ENCODE data around the gene TOM1L2.

Gene TOM1L2

GRCh38 chr17:17824119-17824782, 147.9 kb downstream of the TOM1L2 start:
- Histone ChIP-seq H4K8ac (ENCODE audit: low read depth, low read length) (no peak overlapping the region), H2BK120ac (ENCODE audit: low read depth, low read length) (no peak overlapping the region), H3K4ac (ENCODE audit: low read depth, low read length) (peak overlapping the region; percentile 61), H3K36me3 (ENCODE audit: control insufficient read depth, insufficient read depth, low read length) (no peaks in the 10 kb centered on the region), H3K27me3 (ENCODE audit: insufficient read depth, low read length, poor library complexity) (no peaks in the 10 kb centered on the region), H3K56ac (ENCODE audit: low read length) (peak overlapping the region; percentile 89), H3K9ac (ENCODE audit: low read length) (peak overlapping the region; percentile 65), H3K23ac (ENCODE audit: low read length) (no peak overlapping the region), H2BK5ac (ENCODE audit: low read length) (peak overlapping the region; percentile 87), H3K27ac (ENCODE audit: low read depth, low read length) (peak overlapping the region; percentile 36), H3K79me1 (ENCODE audit: low read length) (peaks cover 34% of the 10 kb centered on the region), H3K4me3 (ENCODE audit: low read length) (no peak overlapping the region), H3K79me2 (ENCODE audit: control insufficient read depth, insufficient read depth, low read length) (peaks cover 40% of the 10 kb centered on the region), H3K18ac (ENCODE audit: low read length) (peak overlapping the region; percentile 72), H2AK5ac (ENCODE audit: low read length) (peak overlapping the region; percentile 81), H4K5ac (ENCODE audit: low read length) (no peak overlapping the region), H3K4me1 (ENCODE audit: control insufficient read depth, low read depth, low read length) (peaks cover 20% of the 10 kb centered on the region), H2BK15ac (replicated peaks; ENCODE audit: low read depth) (no peak overlapping the region), H3K4me2 (ENCODE audit: low read length) (peak overlapping the region; percentile 50)
- DNase-seq: peak; percentile 57
- WGBS (ENCODE audit: extremely low coverage, insufficient coverage, low lambda C conversion rate): no CpG with 5 or more reads among the region's 11 CpGs

- Histone ChIP-seq H3K36me3 (ENCODE audit: control insufficient read depth, insufficient read depth, low read length) (peaks cover 4% of the 10 kb centered on the region), H3K4me1 (ENCODE audit: control insufficient read depth, low read depth, low read length) (peaks cover 20% of the 10 kb centered on the region), H3K56ac (ENCODE audit: low read length) (peak overlapping the region; percentile 89), H2BK5ac (ENCODE audit: low read length) (peak overlapping the region; percentile 87), H2BK120ac (ENCODE audit: low read depth, low read length) (no peak overlapping the region), H3K9ac (ENCODE audit: low read length) (peak overlapping the region; percentile 65), H3K79me2 (ENCODE audit: control insufficient read depth, insufficient read depth, low read length) (peaks cover 39% of the 10 kb centered on the region), H3K27ac (ENCODE audit: low read depth, low read length) (peak overlapping the region; percentile 36), H3K18ac (ENCODE audit: low read length) (peak overlapping the region; percentile 72), H3K4me3 (ENCODE audit: low read length) (no peak overlapping the region), H3K4ac (ENCODE audit: low read depth, low read length) (peak overlapping the region; percentile 61), H3K27me3 (ENCODE audit: insufficient read depth, low read length, poor library complexity) (no peaks in the 10 kb centered on the region), H3K4me2 (ENCODE audit: low read length) (peak overlapping the region; percentile 66), H4K5ac (ENCODE audit: low read length) (no peak overlapping the region), H2AK5ac (ENCODE audit: low read length) (no peak overlapping the region), H2BK15ac (replicated peaks; ENCODE audit: low read depth) (no peak overlapping the region), H4K8ac (ENCODE audit: low read depth, low read length) (no peak overlapping the region), H3K23ac (ENCODE audit: low read length) (no peak overlapping the region), H3K79me1 (ENCODE audit: low read length) (peaks cover 34% of the 10 kb centered on the region)
- WGBS (ENCODE audit: extremely low coverage, insufficient coverage, low lambda C conversion rate): no CpG with 5 or more reads among the region's 69 CpGs
- DNase-seq: peak; percentile 97
Measured at GRCh38 chr17:17823433-17824118, 148.6 kb downstream of the TOM1L2 start.

- Histone ChIP-seq H2BK120ac (ENCODE audit: low read depth, low read length) (no peak overlapping the region), H3K4me1 (ENCODE audit: control insufficient read depth, low read depth, low read length) (peaks cover 20% of the 10 kb centered on the region), H3K79me1 (ENCODE audit: low read length) (peaks cover 29% of the 10 kb centered on the region), H2BK15ac (replicated peaks; ENCODE audit: low read depth) (no peak overlapping the region), H2AK5ac (ENCODE audit: low read length) (no peak overlapping the region), H3K36me3 (ENCODE audit: control insufficient read depth, insufficient read depth, low read length) (peaks cover 4% of the 10 kb centered on the region), H3K27ac (ENCODE audit: low read depth, low read length) (no peak overlapping the region), H3K4ac (ENCODE audit: low read depth, low read length) (no peak overlapping the region), H4K8ac (ENCODE audit: low read depth, low read length) (no peak overlapping the region), H3K18ac (ENCODE audit: low read length) (no peak overlapping the region), H3K56ac (ENCODE audit: low read length) (no peak overlapping the region), H3K23ac (ENCODE audit: low read length) (no peak overlapping the region), H2BK5ac (ENCODE audit: low read length) (no peak overlapping the region), H4K5ac (ENCODE audit: low read length) (no peak overlapping the region), H3K4me3 (ENCODE audit: low read length) (no peak overlapping the region), H3K4me2 (ENCODE audit: low read length) (no peak overlapping the region), H3K27me3 (ENCODE audit: insufficient read depth, low read length, poor library complexity) (no peaks in the 10 kb centered on the region), H3K9ac (ENCODE audit: low read length) (peak overlapping the region; percentile 64), H3K79me2 (ENCODE audit: control insufficient read depth, insufficient read depth, low read length) (peaks cover 34% of the 10 kb centered on the region)
- WGBS (ENCODE audit: extremely low coverage, insufficient coverage, low lambda C conversion rate): no CpG with 5 or more reads among the region's 3 CpGs
- no peak for DNase-seq
Measured at GRCh38 chr17:17822616-17823015, 149.6 kb downstream of the TOM1L2 start.

GRCh38 chr17:17822189-17822588, 150.0 kb downstream of the TOM1L2 start:
- Histone ChIP-seq H2BK120ac (ENCODE audit: low read depth, low read length) (no peak overlapping the region), H3K23ac (ENCODE audit: low read length) (no peak overlapping the region), H3K27ac (ENCODE audit: low read depth, low read length) (no peak overlapping the region), H3K4me2 (ENCODE audit: low read length) (no peak overlapping the region), H3K36me3 (ENCODE audit: control insufficient read depth, insufficient read depth, low read length) (peaks cover 4% of the 10 kb centered on the region), H3K18ac (ENCODE audit: low read length) (no peak overlapping the region), H3K4ac (ENCODE audit: low read depth, low read length) (no peak overlapping the region), H4K8ac (ENCODE audit: low read depth, low read length) (no peak overlapping the region), H3K4me1 (ENCODE audit: control insufficient read depth, low read depth, low read length) (peaks cover 20% of the 10 kb centered on the region), H4K5ac (ENCODE audit: low read length) (no peak overlapping the region), H3K79me1 (ENCODE audit: low read length) (peaks cover 30% of the 10 kb centered on the region), H3K79me2 (ENCODE audit: control insufficient read depth, insufficient read depth, low read length) (peaks cover 34% of the 10 kb centered on the region), H2AK5ac (ENCODE audit: low read length) (no peak overlapping the region), H2BK5ac (ENCODE audit: low read length) (no peak overlapping the region), H3K56ac (ENCODE audit: low read length) (no peak overlapping the region), H3K9ac (ENCODE audit: low read length) (no peak overlapping the region), H3K4me3 (ENCODE audit: low read length) (no peak overlapping the region), H3K27me3 (ENCODE audit: insufficient read depth, low read length, poor library complexity) (no peaks in the 10 kb centered on the region), H2BK15ac (replicated peaks; ENCODE audit: low read depth) (no peak overlapping the region)
- no CpG with 5 or more reads among the region's 1 CpG for WGBS (ENCODE audit: extremely low coverage, insufficient coverage, low lambda C conversion rate)
- no peak for DNase-seq

- Histone ChIP-seq H2BK15ac (replicated peaks; ENCODE audit: low read depth) (no peak overlapping the region), H3K4me1 (ENCODE audit: control insufficient read depth, low read depth, low read length) (peaks cover 20% of the 10 kb centered on the region), H3K36me3 (ENCODE audit: control insufficient read depth, insufficient read depth, low read length) (peaks cover 8% of the 10 kb centered on the region), H3K18ac (ENCODE audit: low read length) (no peak overlapping the region), H3K79me2 (ENCODE audit: control insufficient read depth, insufficient read depth, low read length) (peaks cover 24% of the 10 kb centered on the region), H3K4me2 (ENCODE audit: low read length) (no peak overlapping the region), H4K5ac (ENCODE audit: low read length) (no peak overlapping the region), H4K8ac (ENCODE audit: low read depth, low read length) (no peak overlapping the region), H3K9ac (ENCODE audit: low read length) (no peak overlapping the region), H3K4me3 (ENCODE audit: low read length) (no peak overlapping the region), H3K27ac (ENCODE audit: low read depth, low read length) (no peak overlapping the region), H3K79me1 (ENCODE audit: low read length) (peaks cover 27% of the 10 kb centered on the region), H2BK5ac (ENCODE audit: low read length) (no peak overlapping the region), H3K23ac (ENCODE audit: low read length) (no peak overlapping the region), H3K4ac (ENCODE audit: low read depth, low read length) (no peak overlapping the region), H2AK5ac (ENCODE audit: low read length) (no peak overlapping the region), H2BK120ac (ENCODE audit: low read depth, low read length) (no peak overlapping the region), H3K27me3 (ENCODE audit: insufficient read depth, low read length, poor library complexity) (no peaks in the 10 kb centered on the region), H3K56ac (ENCODE audit: low read length) (peak overlapping the region; percentile 1)
- no peak for DNase-seq
- no CpG with 5 or more reads among the region's 7 CpGs for WGBS (ENCODE audit: extremely low coverage, insufficient coverage, low lambda C conversion rate)
Measured at GRCh38 chr17:17820463-17821158, 151.6 kb downstream of the TOM1L2 start.
